Muscle of back (tissue), 11 donors: ENCODE results near the gene NUDT15. TPM values are rescaled to one million over a fixed set of nuclear protein-coding genes. Genes with fewer than 3 reads are reported as not detected.

Experiments
- DNase-seq, 3 donors: peaks; one replicate each; pipeline versions ENCODE4 v3.0.0 to v3.0.0-alpha.2; 2013
- polyA plus RNA-seq, 10 donors: library from polyadenylated mRNA; unstranded; fragments of 120-200 nt; gene quantifications; one replicate each; pipeline ENCODE4 v1.2.1, GENCODE V29; 2013; ENCODE audit not compliant: insufficient read length in 10 of 10

Gene NUDT15
- polyA plus RNA-seq, 10 donors = 11.2 to 16.6 (median 13.1) TPM

DNA sequence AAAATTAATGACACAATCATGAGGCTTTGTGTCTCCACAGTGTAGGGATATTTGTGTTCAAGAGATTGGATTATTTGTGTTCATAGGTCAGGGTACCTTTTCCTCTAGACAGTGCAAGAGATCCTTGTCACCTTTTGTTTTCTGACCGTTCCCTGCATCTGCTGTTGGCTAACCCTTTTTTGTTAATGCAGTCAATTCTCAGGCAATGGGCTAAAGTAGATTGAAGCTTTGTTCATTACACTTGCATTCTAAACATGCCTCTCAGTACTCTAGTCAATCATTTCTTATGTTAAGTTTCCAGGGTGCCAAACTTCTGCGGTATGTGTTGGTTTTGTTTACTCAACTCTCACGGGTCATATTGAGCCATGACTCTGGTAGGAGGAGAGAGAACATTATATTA lies 59.1 kb downstream of the NUDT15 start:
- DNase-seq = no peak

Other genes starting within 250 kb of the NUDT15 start
- 10 to 100 TPM; 56.4 to 78.8 (median 69.5) TPM for gene SUCLA2, start 36.5 kb upstream of the NUDT15 start, polyA plus RNA-seq
- gene MED4, start 57.4 kb downstream of the NUDT15 start, polyA plus RNA-seq = 10 to 100 TPM; 55.7 to 67.1 (median 61.9) TPM
- gene ITM2B, start 195.5 kb downstream of the NUDT15 start, polyA plus RNA-seq = 100 to 1,000 TPM; 351 to 439 (median 382) TPM